GM18502 (cell line): ENCODE results near the gene GRM7.

Experiments used
- ATAC-seq: cut with Tn5 transposase; IDR thresholded peaks from one replicate; pipeline ENCODE4 v1.9.1; 2021; ENCODE audit warnings: mild to moderate bottlenecking; ENCODE audit not compliant: unreplicated experiment, poor library complexity

The GRM7 gene

GRCh38 chr3:6962801-6963200 is 101.9 kb downstream of the GRM7 start:
- ATAC-seq = no peak

GRCh38 chr3:6965881-6966280 is 105.0 kb downstream of the GRM7 start:
- no peak for ATAC-seq

- ATAC-seq = no peak
These were observed 111.0 kb downstream of the GRM7 start for GRCh38 chr3:6971933-6972332.

GRCh38 chr3:6985848-6986247 is 124.9 kb downstream of the GRM7 start:
- ATAC-seq = no peak

- no peak for ATAC-seq
These were observed 128.8 kb downstream of the GRM7 start for GRCh38 chr3:6989608-6990291.

- no peak for ATAC-seq
These were observed 133.3 kb downstream of the GRM7 start for GRCh38 chr3:6994081-6994668.

GRCh38 chr3:7000501-7000900 is 139.6 kb downstream of the GRM7 start:
- no peak for ATAC-seq

- ATAC-seq = no peak
These were observed 140.5 kb downstream of the GRM7 start for GRCh38 chr3:7001370-7001769.

- no peak for ATAC-seq
These were observed 154.9 kb downstream of the GRM7 start for GRCh38 chr3:7015683-7016440.

- no peak for ATAC-seq
These were observed 164.8 kb downstream of the GRM7 start for GRCh38 chr3:7025581-7026300.

- no peak for ATAC-seq
These were observed 168.6 kb downstream of the GRM7 start for GRCh38 chr3:7029562-7029961.

- no peak for ATAC-seq
These were observed 177.5 kb downstream of the GRM7 start for GRCh38 chr3:7038394-7038793.

GRCh38 chr3:7062714-7063113 is 201.8 kb downstream of the GRM7 start:
- no peak for ATAC-seq

- ATAC-seq = no peak
These were observed 209.5 kb downstream of the GRM7 start for GRCh38 chr3:7070461-7070860.

- no peak for ATAC-seq
These were observed 213.3 kb downstream of the GRM7 start for GRCh38 chr3:7074217-7074616.

GRCh38 chr3:7075117-7075516 is 214.2 kb downstream of the GRM7 start:
- no peak for ATAC-seq

GRCh38 chr3:7075901-7076300 is 215.0 kb downstream of the GRM7 start:
- no peak for ATAC-seq

GRCh38 chr3:7082244-7082643 is 221.3 kb downstream of the GRM7 start:
- no peak for ATAC-seq

GRCh38 chr3:7086417-7086816 is 225.5 kb downstream of the GRM7 start:
- ATAC-seq = no peak

GRCh38 chr3:7095116-7095515 is 234.2 kb downstream of the GRM7 start:
- ATAC-seq = no peak

GRCh38 chr3:7100136-7100535 is 239.2 kb downstream of the GRM7 start:
- no peak for ATAC-seq
